Measurements from ENCODE around the gene TF.

Gene TF

GRCh38 chr3:133769536-133769935, 23.3 kb downstream of the TF start:
- Histone ChIP-seq H3K4me1 (no peaks in the 10 kb centered on the region), H3K4me3 (no peak overlapping the region), H3K36me3 (no peaks in the 10 kb centered on the region), H3K9me3 (no peaks in the 10 kb centered on the region), H3K27me3 (no peaks in the 10 kb centered on the region), H3K27ac (no peak overlapping the region)
- intact Hi-C loops (cut with DNase I; ENCODE audit: low total_unique reads): no loop called here
- DNase-seq: no peak
- no peak for TF ChIP-seq CTCF (IDR thresholded peaks at IDR 0.05)

GRCh38 chr3:133773732-133774131, 27.5 kb downstream of the TF start:
- intact Hi-C loops (cut with DNase I; ENCODE audit: low total_unique reads): no loop called here

GRCh38 chr3:133775309-133775708, 29.1 kb downstream of the TF start:
- intact Hi-C loops (cut with DNase I; ENCODE audit: low total_unique reads): no loop called here
- no peak for DNase-seq
- H3K27me3 ChIP-seq: no peaks in the 10 kb centered on the region
- no peak overlapping the region for H3K4me3 ChIP-seq
- H3K36me3 ChIP-seq: no peaks in the 10 kb centered on the region
- H3K4me1 ChIP-seq: no peaks in the 10 kb centered on the region
- no peak for TF ChIP-seq CTCF (IDR thresholded peaks at IDR 0.05)
- no peak overlapping the region for H3K27ac ChIP-seq
- no peaks in the 10 kb centered on the region for H3K9me3 ChIP-seq

More at GRCh38 chr3:133773732-133774131, 27.5 kb downstream of the TF start:
- Histone ChIP-seq H3K36me3 (no peaks in the 10 kb centered on the region), H3K27me3 (no peaks in the 10 kb centered on the region), H3K4me3 (no peak overlapping the region), H3K27ac (no peak overlapping the region), H3K9me3 (no peaks in the 10 kb centered on the region), H3K4me1 (no peaks in the 10 kb centered on the region)
- DNase-seq: no peak
- TF ChIP-seq CTCF (IDR thresholded peaks at IDR 0.05): no peak

GRCh38 chr3:133775835-133776234, 29.6 kb downstream of the TF start:
- no peaks in the 10 kb centered on the region for H3K36me3 ChIP-seq
- H3K27ac ChIP-seq: no peak overlapping the region
- intact Hi-C loops (cut with DNase I; ENCODE audit: low total_unique reads): no loop called here

GRCh38 chr3:133776794-133777438, 30.7 kb downstream of the TF start:
- no peaks in the 10 kb centered on the region for H3K9me3 ChIP-seq
- H3K27ac ChIP-seq: no peak overlapping the region
- DNase-seq: no peak
- intact Hi-C loops (cut with DNase I; ENCODE audit: low total_unique reads): no loop called here
- H3K4me3 ChIP-seq: no peak overlapping the region
- no peak for TF ChIP-seq CTCF (IDR thresholded peaks at IDR 0.05)
- H3K36me3 ChIP-seq: no peaks in the 10 kb centered on the region
- no peaks in the 10 kb centered on the region for H3K27me3 ChIP-seq
- H3K4me1 ChIP-seq: no peaks in the 10 kb centered on the region

More at GRCh38 chr3:133775835-133776234, 29.6 kb downstream of the TF start:
- H3K4me1 ChIP-seq: no peaks in the 10 kb centered on the region
- no peaks in the 10 kb centered on the region for H3K9me3 ChIP-seq
- no peak overlapping the region for H3K4me3 ChIP-seq
- no peak for TF ChIP-seq CTCF (IDR thresholded peaks at IDR 0.05)
- no peaks in the 10 kb centered on the region for H3K27me3 ChIP-seq
- DNase-seq: no peak
